ENCODE results near the gene BACH2. TPM values are rescaled to one million over a fixed set of nuclear protein-coding genes. Genes with fewer than 3 reads are reported as not detected.

The BACH2 gene
- total RNA-seq, 6 donors from 2014 or later, result 3.1 to 6.8 (median 5.3) TPM

GRCh38 chr6:90229331-90230010 lies 67.2 kb downstream of the BACH2 start:
- no peaks in the 10 kb centered on the region for H3K36me3 ChIP-seq
- H3K9me3 ChIP-seq, result no peaks in the 10 kb centered on the region
- H3K27me3 ChIP-seq, result no peaks in the 10 kb centered on the region
- no peak for TF ChIP-seq EP300 (IDR thresholded peaks at IDR 0.05)
- TF ChIP-seq CTCF (IDR thresholded peaks at IDR 0.05), result no peak
- TF ChIP-seq POLR2A (IDR thresholded peaks at IDR 0.05), result no peak
- TF ChIP-seq POLR2AphosphoS5 (IDR thresholded peaks at IDR 0.05), result no peak
- 81 to 89% methylated on average over 10 of the region's 10 CpGs for WGBS, 2 donors
- H3K27ac ChIP-seq, result no peak overlapping the region
- ATAC-seq (ENCODE audit: low FRiP score in 2 of 2) (no peak), DNase-seq (no peak)
- H3K4me1 ChIP-seq, result peaks cover 0 to 12% (median 3%) of the 10 kb centered on the region in 4 donors
- H3K4me3 ChIP-seq, result no peak overlapping the region

GRCh38 chr6:90227673-90228072 lies 69.0 kb downstream of the BACH2 start:
- H3K27ac ChIP-seq, result no peak overlapping the region
- DNase-seq (no peak), ATAC-seq (ENCODE audit: low FRiP score in 2 of 2) (no peak)
- no peaks in the 10 kb centered on the region for H3K36me3 ChIP-seq
- peaks cover 0 to 12% (median 3%) of the 10 kb centered on the region in 4 donors for H3K4me1 ChIP-seq
- H3K27me3 ChIP-seq, result no peaks in the 10 kb centered on the region
- peaks cover 0 to 6% (median 4%) of the 10 kb centered on the region in 4 donors for H3K9me3 ChIP-seq
- H3K4me3 ChIP-seq, result no peak overlapping the region
- TF ChIP-seq EP300 (IDR thresholded peaks at IDR 0.05) (no peak), CTCF (IDR thresholded peaks at IDR 0.05) (no peak), POLR2AphosphoS5 (IDR thresholded peaks at IDR 0.05) (no peak), POLR2A (IDR thresholded peaks at IDR 0.05) (no peak)

- 87 to 91% methylated on average over 6 of the region's 6 CpGs for WGBS, 2 donors
- no peak for ATAC-seq (ENCODE audit: low FRiP score in 2 of 2)
- Histone ChIP-seq H3K4me3 (no peak overlapping the region), H3K27me3 (no peaks in the 10 kb centered on the region), H3K9me3 (peaks cover 0 to 6% (median 6%) of the 10 kb centered on the region in 4 donors), H3K27ac (no peak overlapping the region), H3K36me3 (no peaks in the 10 kb centered on the region), H3K4me1 (peaks cover 0 to 12% (median 3%) of the 10 kb centered on the region in 4 donors)
- DNase-seq, result no peak
- no peak for TF ChIP-seq POLR2A (IDR thresholded peaks at IDR 0.05)
These were observed 69.4 kb downstream of the BACH2 start for GRCh38 chr6:90227213-90227612.

- no peaks in the 10 kb centered on the region for H3K36me3 ChIP-seq
- H3K27me3 ChIP-seq, result no peaks in the 10 kb centered on the region
- DNase-seq (no peak), ATAC-seq (ENCODE audit: low FRiP score in 2 of 2) (no peak)
- WGBS, 2 donors, result 73 to 91% methylated on average over 2 of the region's 2 CpGs
- peaks cover 0 to 6% (median 6%) of the 10 kb centered on the region in 4 donors for H3K9me3 ChIP-seq
- TF ChIP-seq CTCF (IDR thresholded peaks at IDR 0.05), result no peak
- no peak for TF ChIP-seq EP300 (IDR thresholded peaks at IDR 0.05)
- no peak for TF ChIP-seq POLR2AphosphoS5 (IDR thresholded peaks at IDR 0.05)
- TF ChIP-seq POLR2A (IDR thresholded peaks at IDR 0.05), result no peak
- no peak overlapping the region for H3K27ac ChIP-seq
- H3K4me1 ChIP-seq, result peaks cover 0 to 7% (median 3%) of the 10 kb centered on the region in 4 donors
- no peak overlapping the region for H3K4me3 ChIP-seq
These were observed 70.4 kb downstream of the BACH2 start for GRCh38 chr6:90226257-90226656.

GRCh38 chr6:90224196-90224595 lies 72.4 kb downstream of the BACH2 start:
- no peaks in the 10 kb centered on the region for H3K27me3 ChIP-seq
- no peak overlapping the region for H3K4me3 ChIP-seq
- no peak overlapping the region for H3K27ac ChIP-seq
- 74 to 94% methylated on average over 1 of the region's 1 CpG for WGBS, 2 donors
- H3K4me1 ChIP-seq, result peaks cover 6 to 12% (median 10%) of the 10 kb centered on the region in 4 donors
- peaks cover 0 to 6% (median 6%) of the 10 kb centered on the region in 4 donors for H3K9me3 ChIP-seq
- no peaks in the 10 kb centered on the region for H3K36me3 ChIP-seq
- no peak for ATAC-seq (ENCODE audit: low FRiP score in 2 of 2)
- no peak for TF ChIP-seq POLR2AphosphoS5 (IDR thresholded peaks at IDR 0.05)
- no peak for TF ChIP-seq EP300 (IDR thresholded peaks at IDR 0.05)
- no peak for TF ChIP-seq POLR2A (IDR thresholded peaks at IDR 0.05)
- DNase-seq, result no peak

- ATAC-seq (ENCODE audit: low FRiP score in 2 of 2), result no peak
- no peak for TF ChIP-seq EP300 (IDR thresholded peaks at IDR 0.05)
- TF ChIP-seq CTCF (IDR thresholded peaks at IDR 0.05), result no peak
- TF ChIP-seq POLR2AphosphoS5 (IDR thresholded peaks at IDR 0.05), result no peak
- TF ChIP-seq POLR2A (IDR thresholded peaks at IDR 0.05), result no peak
- H3K9me3 ChIP-seq, result peaks cover 0 to 6% (median 6%) of the 10 kb centered on the region in 4 donors
- H3K36me3 ChIP-seq, result no peaks in the 10 kb centered on the region
- H3K27me3 ChIP-seq, result no peaks in the 10 kb centered on the region
- 91 to 95% methylated on average over 10 of the region's 10 CpGs for WGBS, 2 donors
- H3K4me1 ChIP-seq, result peaks cover 16 to 25% (median 21%) of the 10 kb centered on the region in 4 donors
- no peak overlapping the region for H3K4me3 ChIP-seq
- no peak overlapping the region for H3K27ac ChIP-seq
- no peak for DNase-seq
These were observed 73.9 kb downstream of the BACH2 start for GRCh38 chr6:90222724-90223198.

Data from upper lobe of left lung (tissue), 6 donors.